ENCODE measurements around the gene PHF2. TPM values are rescaled to one million over a fixed set of nuclear protein-coding genes. Genes with fewer than 3 reads are reported as not detected.
"Not testable (repeated sequence)": the region's sequence is repeated elsewhere in the genome, so short reads cannot be mapped to it uniquely, and the experiment has no call there.

PHF2 gene
- total RNA-seq, 2 experiments from 2014 or later = 20.6 to 23.7 TPM

- intact Hi-C loops (cut with micrococcal nuclease; ENCODE audit: unreplicated experiment) = no loop called here
- POLR2A ChIA-PET = interaction anchor here (0.6 kb wide), 1 partner anchor 1716 kb away, joined by 3 read pairs; no protein-coding TSS in a partner anchor
- Histone ChIP-seq H2AFZ (ENCODE audit: low read length) (no peak overlapping the region), H3K27ac (ENCODE audit: low read depth, low read length, poor library complexity, severe bottlenecking) (no peak overlapping the region), H3K4me2 (ENCODE audit: low read length) (no peak overlapping the region), H3K79me2 (ENCODE audit: insufficient read depth, low read depth, low read length) (no peaks in the 10 kb centered on the region), H3K4me1 (ENCODE audit: insufficient read depth, low read length, poor library complexity, severe bottlenecking) (no peaks in the 10 kb centered on the region), H3K4me3 (ENCODE audit: low read depth, low read length, poor library complexity, severe bottlenecking) (no peak overlapping the region), H3K36me3 (ENCODE audit: insufficient read depth, low read length) (no peaks in the 10 kb centered on the region), H3K9me3 (ENCODE audit: low read length) (no peaks in the 10 kb centered on the region), H4K20me1 (ENCODE audit: insufficient read depth, low read length) (no peaks in the 10 kb centered on the region), H3K9me2 (ENCODE audit: insufficient read depth, low read length) (no peaks in the 10 kb centered on the region)
- CTCF ChIA-PET (ENCODE audit: unreplicated experiment) = no interaction called here
- TF ChIP-seq CTCF (conservative IDR thresholded peaks at IDR 0.05; ENCODE audit: low read length) = no peak
- no peak for TF ChIP-seq EZH2phosphoT487 (IDR thresholded peaks at IDR 0.05; ENCODE audit: borderline replicate concordance, low read depth, low read length)
- no TSS peak for BruUV-seq (replicated peaks)
- no peak for DNase-seq (ENCODE audit: low spot score)
Measured at GRCh38 chr9:93665128-93665636, 88.8 kb downstream of the PHF2 start.

GRCh38 chr9:93665637-93666438 is 89.5 kb downstream of the PHF2 start:
- Histone ChIP-seq H3K4me1 (ENCODE audit: insufficient read depth, low read length, poor library complexity, severe bottlenecking) (no peaks in the 10 kb centered on the region), H3K79me2 (ENCODE audit: insufficient read depth, low read depth, low read length) (no peaks in the 10 kb centered on the region), H3K9me2 (ENCODE audit: insufficient read depth, low read length) (no peaks in the 10 kb centered on the region), H3K4me3 (ENCODE audit: low read depth, low read length, poor library complexity, severe bottlenecking) (no peak overlapping the region), H4K20me1 (ENCODE audit: insufficient read depth, low read length) (no peaks in the 10 kb centered on the region), H2AFZ (ENCODE audit: low read length) (no peak overlapping the region), H3K4me2 (ENCODE audit: low read length) (no peak overlapping the region), H3K9me3 (ENCODE audit: low read length) (no peaks in the 10 kb centered on the region), H3K27ac (ENCODE audit: low read depth, low read length, poor library complexity, severe bottlenecking) (no peak overlapping the region), H3K36me3 (ENCODE audit: insufficient read depth, low read length) (no peaks in the 10 kb centered on the region)
- DNase-seq (ENCODE audit: low spot score) = no peak
- ChIA-PET CTCF (ENCODE audit: unreplicated experiment) (no interaction called here), POLR2A (interaction anchor here (0.6 kb wide), 1 partner anchor 1716 kb away, joined by 3 read pairs; no protein-coding TSS in a partner anchor)
- TF ChIP-seq EZH2phosphoT487 (IDR thresholded peaks at IDR 0.05; ENCODE audit: borderline replicate concordance, low read depth, low read length) (no peak), CTCF (conservative IDR thresholded peaks at IDR 0.05; ENCODE audit: low read length) (no peak)
- intact Hi-C loops (cut with micrococcal nuclease; ENCODE audit: unreplicated experiment) = no loop called here
- BruUV-seq (replicated peaks) = no TSS peak

GRCh38 chr9:93666439-93666784 is 90.0 kb downstream of the PHF2 start:
- H3K4me2 ChIP-seq (ENCODE audit: low read length); H3K4me1 ChIP-seq (ENCODE audit: insufficient read depth, low read length, poor library complexity, severe bottlenecking); H3K36me3 ChIP-seq (ENCODE audit: insufficient read depth, low read length); H2AFZ ChIP-seq (ENCODE audit: low read length); H3K9me3 ChIP-seq (ENCODE audit: low read length); H3K9me2 ChIP-seq (ENCODE audit: insufficient read depth, low read length); DNase-seq (ENCODE audit: low spot score); intact Hi-C loops (cut with micrococcal nuclease; ENCODE audit: unreplicated experiment); BruUV-seq (replicated peaks); H4K20me1 ChIP-seq (ENCODE audit: insufficient read depth, low read length); POLR2A ChIA-PET; H3K27ac ChIP-seq (ENCODE audit: low read depth, low read length, poor library complexity, severe bottlenecking); H3K4me3 ChIP-seq (ENCODE audit: low read depth, low read length, poor library complexity, severe bottlenecking); CTCF ChIA-PET (ENCODE audit: unreplicated experiment); H3K79me2 ChIP-seq (ENCODE audit: insufficient read depth, low read depth, low read length): not testable (repeated sequence)
